OCI-LY7 (cell line): Measurements from ENCODE around the gene NEDD9. TPM values are rescaled to one million over a fixed set of nuclear protein-coding genes. Genes with fewer than 3 reads are reported as not detected.

Experiments used
- BruUV-seq: library from RNA; stranded (reverse); fragments of 400-500 nt; replicated peaks from 2 replicates; lab custom pipeline; 2021; lab: Mats Ljungman, UMichigan
- CTCF ChIA-PET: fragments of 300-600 bp; sonication (Branson Sonifier 250); formaldehyde crosslinking; loops from one replicate; lab custom pipeline; 2022; ENCODE audit warnings: antibody characterized with exemption; ENCODE audit not compliant: unreplicated experiment; lab: Charles Lee
- POLR2A ChIA-PET: fragments of 300-600 bp; sonication (Branson Sonifier 250); formaldehyde crosslinking; loops from one replicate; lab custom pipeline; 2022; ENCODE audit warnings: antibody characterized with exemption; lab: Charles Lee
- DNase-seq: peaks from one replicate; pipeline ENCODE4 v3.0.0-alpha.2; 2015; ENCODE audit warnings: low spot score
- H2AFZ ChIP-seq: fragments of 200-600 bp; sonication (generic), shearing (Covaris generic); 2 replicates; pipeline ENCODE4 v1.6.1; 2014; ENCODE audit warnings: mild to moderate bottlenecking, antibody characterized with exemption, low read length, moderate library complexity
- H3K27ac ChIP-seq: fragments of 200-600 bp; sonication (generic); 2 replicates; pipeline ENCODE4 v1.5.1; 2014; ENCODE audit warnings: mixed run types, low read depth, mild to moderate bottlenecking, moderate library complexity, low read length, inconsistent platforms; ENCODE audit not compliant: poor library complexity, severe bottlenecking
- H3K36me3 ChIP-seq: fragments of 200-600 bp; sonication (generic); 2 replicates; pipeline ENCODE4 v1.6.1; 2014; ENCODE audit warnings: mild to moderate bottlenecking, antibody characterized with exemption, low read length, moderate library complexity, mixed read lengths; ENCODE audit not compliant: insufficient read depth
- H3K4me1 ChIP-seq: fragments of 200-600 bp; sonication (generic); 2 replicates; pipeline ENCODE4 v1.5.1; 2014; ENCODE audit warnings: mild to moderate bottlenecking, low read length; ENCODE audit not compliant: insufficient read depth, poor library complexity, severe bottlenecking
- H3K4me2 ChIP-seq: fragments of 200-600 bp; sonication (generic); 2 replicates; pipeline ENCODE4 v1.6.1; 2014; ENCODE audit warnings: mild to moderate bottlenecking, low read length
- H3K4me3 ChIP-seq: fragments of 200-600 bp; sonication (generic); 2 replicates; pipeline ENCODE4 v1.5.1; 2014; ENCODE audit warnings: mild to moderate bottlenecking, low read depth, low read length; ENCODE audit not compliant: poor library complexity, severe bottlenecking
- H3K79me2 ChIP-seq: fragments of 200-600 bp; sonication (generic); 2 replicates; pipeline ENCODE4 v1.6.1; 2016; ENCODE audit warnings: low read depth, mild to moderate bottlenecking, low read length, moderate library complexity, mixed read lengths; ENCODE audit not compliant: insufficient read depth
- H3K9me2 ChIP-seq: fragments of 200-600 bp; sonication (generic); 2 replicates; pipeline ENCODE4 v1.6.1; 2016; ENCODE audit warnings: mild to moderate bottlenecking, low read length, mixed read lengths; ENCODE audit not compliant: insufficient read depth
- H3K9me3 ChIP-seq: fragments of 200-600 bp; sonication (generic); 2 replicates; pipeline ENCODE4 v1.6.1; 2014; ENCODE audit warnings: mild to moderate bottlenecking, mixed run types, low read length, mixed read lengths
- H4K20me1 ChIP-seq: fragments of 200-600 bp; sonication (generic); 2 replicates; pipeline ENCODE4 v1.6.1; 2014; ENCODE audit warnings: mild to moderate bottlenecking, antibody characterized with exemption, low read length, moderate library complexity, mixed read lengths; ENCODE audit not compliant: insufficient read depth
- CTCF ChIP-seq: fragments of 200-600 bp; sonication (generic); conservative IDR thresholded peaks from 2 replicates; pipeline ENCODE4 v1.5.1; 2014; ENCODE audit warnings: mild to moderate bottlenecking, antibody characterized with exemption, low read length, moderate library complexity, mixed read lengths
- EZH2phosphoT487 ChIP-seq: fragments of 200-600 bp; sonication (generic); IDR thresholded peaks from 2 replicates; pipeline ENCODE4 v1.6.1; 2018; ENCODE audit warnings: low read depth, borderline replicate concordance, mild to moderate bottlenecking, mixed run types, antibody characterized with exemption, low read length, moderate library complexity, mixed read lengths
- intact Hi-C: fragments of 100-400 bp; cut with micrococcal nuclease; formaldehyde crosslinking; loops from one replicate; pipeline ENCODE4 v1.10.0; 2022; ENCODE audit not compliant: unreplicated experiment
- total RNA-seq, 2 experiments: library from RNA; depleted of rRNA in 1 of 2; stranded (reverse); fragments of >200 nt in 1 of 2; shearing (Covaris generic) in 1 of 2; gene quantifications; 2 replicates each; pipeline ENCODE4 v1.2.3, GENCODE V29; 2014 to 2022

NEDD9 gene
- total RNA-seq, 2 experiments from 2014 or later = 13.0 to 41.6 TPM

GRCh38 chr6:11237956-11238355 is 5.5 kb upstream of the NEDD9 start:
- Histone ChIP-seq H3K4me1 (peaks cover 6% of the 10 kb centered on the region), H3K36me3 (no peaks in the 10 kb centered on the region), H3K27ac (no peak overlapping the region), H3K79me2 (no peaks in the 10 kb centered on the region), H4K20me1 (no peaks in the 10 kb centered on the region), H3K4me2 (no peak overlapping the region), H2AFZ (no peak overlapping the region), H3K9me3 (no peaks in the 10 kb centered on the region), H3K4me3 (no peak overlapping the region), H3K9me2 (no peaks in the 10 kb centered on the region)
- BruUV-seq = no TSS peak
- ChIA-PET POLR2A (interaction anchor here (0.7 kb wide), 1 partner anchor 26 kb away, joined by 3 read pairs; no protein-coding TSS in a partner anchor), CTCF (interaction anchor here (0.5 kb wide), 1 partner anchor 148 kb away, joined by 3 read pairs; no protein-coding TSS in a partner anchor)
- intact Hi-C loops = no loop called here
- TF ChIP-seq CTCF = no peak
- no peak for TF ChIP-seq EZH2phosphoT487
- no peak for DNase-seq

GRCh38 chr6:11237428-11237827 is 5.0 kb upstream of the NEDD9 start:
- no peak overlapping the region for H2AFZ ChIP-seq
- no peak overlapping the region for H3K27ac ChIP-seq
- ChIA-PET CTCF (interaction anchor here (0.5 kb wide), 1 partner anchor 148 kb away, joined by 3 read pairs; no protein-coding TSS in a partner anchor), POLR2A (interaction anchor here (0.7 kb wide), 1 partner anchor 25 kb away, joined by 3 read pairs; no protein-coding TSS in a partner anchor)
- no peak for DNase-seq
- H3K4me1 ChIP-seq = peaks cover 8% of the 10 kb centered on the region
- H3K4me3 ChIP-seq = no peak overlapping the region
- no TSS peak for BruUV-seq
- intact Hi-C loops = no loop called here
- no peaks in the 10 kb centered on the region for H3K79me2 ChIP-seq
- H3K9me2 ChIP-seq = no peaks in the 10 kb centered on the region
- TF ChIP-seq CTCF = no peak
- TF ChIP-seq EZH2phosphoT487 = no peak
- no peaks in the 10 kb centered on the region for H4K20me1 ChIP-seq
- no peak overlapping the region for H3K4me2 ChIP-seq
- no peaks in the 10 kb centered on the region for H3K36me3 ChIP-seq
- no peaks in the 10 kb centered on the region for H3K9me3 ChIP-seq

GRCh38 chr6:11236915-11237314 is 4.4 kb upstream of the NEDD9 start:
- Histone ChIP-seq H3K27ac (no peak overlapping the region), H3K9me2 (no peaks in the 10 kb centered on the region), H3K9me3 (no peaks in the 10 kb centered on the region), H3K36me3 (no peaks in the 10 kb centered on the region), H3K4me1 (peaks cover 12% of the 10 kb centered on the region), H2AFZ (no peak overlapping the region), H3K79me2 (no peaks in the 10 kb centered on the region), H3K4me3 (no peak overlapping the region), H4K20me1 (peaks cover 4% of the 10 kb centered on the region; the same call in 1 of the 2 replicates), H3K4me2 (no peak overlapping the region)
- TF ChIP-seq EZH2phosphoT487 = no peak
- TF ChIP-seq CTCF = no peak
- no TSS peak for BruUV-seq
- POLR2A ChIA-PET = no interaction called here
- no peak for DNase-seq
- CTCF ChIA-PET = no interaction called here
- intact Hi-C loops = no loop called here
